AG08395 (cell line): ENCODE measurements around the gene CHST8.
"Not testable (repeated sequence)": the region's sequence is repeated elsewhere in the genome, so short reads cannot be mapped to it uniquely, and the experiment has no call there.

Experiments
- DNase-seq: peaks from one replicate; pipeline ENCODE4 v3.0.0; 2012; ENCODE audit warnings: mixed read lengths, low spot score

Gene CHST8

DNA sequence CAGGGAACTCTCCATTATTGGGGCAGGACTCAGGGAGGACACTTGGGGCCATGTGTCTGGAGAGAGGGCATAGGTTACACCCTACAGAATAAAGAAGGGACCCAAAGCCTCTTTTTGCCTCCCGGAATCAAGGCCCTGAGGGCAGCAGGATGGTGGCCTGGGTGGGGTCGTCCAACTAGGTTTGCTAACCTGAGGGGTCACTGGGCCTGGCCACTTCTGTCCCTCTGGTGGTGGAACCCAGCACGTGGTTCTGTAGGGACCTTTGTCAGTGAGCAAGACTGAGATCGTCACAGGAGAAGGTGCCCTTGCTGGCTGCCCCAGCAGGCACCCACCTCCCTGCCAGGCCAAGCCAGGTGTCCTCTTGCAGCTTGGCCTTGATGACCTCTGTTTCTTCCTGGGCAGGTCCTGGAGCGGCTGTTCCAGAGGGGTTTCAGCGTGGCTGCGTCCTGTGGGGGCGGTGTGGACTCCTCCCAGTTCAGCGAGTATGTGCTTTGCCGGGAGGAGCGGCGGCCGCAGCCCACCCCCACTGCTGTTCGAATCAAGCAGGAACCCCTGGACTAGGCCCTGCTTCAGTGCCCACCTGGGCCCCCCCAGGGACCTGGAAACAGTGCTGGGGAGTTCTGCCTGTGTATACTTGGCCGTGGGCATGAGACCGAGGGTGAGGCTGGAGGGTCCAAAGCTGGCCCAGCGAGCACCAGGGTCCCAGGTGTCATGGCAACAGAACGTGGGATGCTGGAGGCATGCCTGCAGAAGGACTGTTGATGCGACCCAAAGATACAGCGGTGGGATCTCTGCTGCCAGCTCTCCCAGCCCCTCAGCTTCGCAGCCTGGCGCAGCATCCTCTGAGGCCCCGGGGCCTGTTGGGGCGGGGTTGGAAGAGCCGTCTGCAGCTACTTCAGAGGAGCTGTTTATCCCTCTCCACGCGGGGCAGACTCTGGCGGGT is 190.9 kb downstream of the CHST8 start:
- no peak for DNase-seq

DNA sequence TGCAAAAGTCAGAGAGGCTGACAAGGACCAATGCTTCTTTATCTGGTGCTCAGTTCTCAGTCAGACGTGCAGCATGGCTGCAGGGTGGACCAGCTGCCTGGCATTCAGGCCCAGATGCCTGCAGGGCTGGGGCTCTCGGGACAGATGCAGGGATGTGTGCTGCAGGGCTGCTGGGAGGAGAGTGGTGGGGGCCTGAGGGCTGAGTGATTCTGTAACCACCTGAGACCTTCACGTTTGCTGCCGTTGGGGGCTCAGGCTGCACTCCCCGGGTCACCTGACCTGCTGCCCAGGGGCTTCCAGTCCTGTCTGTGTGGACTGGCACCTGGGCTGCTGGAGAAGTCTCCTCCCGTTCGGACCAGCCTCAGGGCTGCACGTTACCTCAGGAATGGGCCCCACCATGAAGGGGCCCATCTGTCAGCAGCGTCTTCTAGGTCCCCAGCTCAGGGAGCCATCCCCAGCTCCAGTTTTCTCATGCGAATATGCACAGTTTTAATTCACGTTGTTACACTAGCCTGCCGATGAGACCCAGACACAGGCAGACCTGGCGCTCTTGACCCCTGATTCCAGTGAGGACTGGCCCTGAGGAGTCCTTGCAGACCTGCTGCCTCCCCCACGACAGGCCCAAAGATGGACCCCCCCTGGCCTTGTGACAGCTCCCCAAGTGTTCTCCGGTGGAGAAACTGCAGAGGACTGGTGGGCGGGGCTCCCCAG is 191.8 kb downstream of the CHST8 start:
- DNase-seq: no peak

DNA sequence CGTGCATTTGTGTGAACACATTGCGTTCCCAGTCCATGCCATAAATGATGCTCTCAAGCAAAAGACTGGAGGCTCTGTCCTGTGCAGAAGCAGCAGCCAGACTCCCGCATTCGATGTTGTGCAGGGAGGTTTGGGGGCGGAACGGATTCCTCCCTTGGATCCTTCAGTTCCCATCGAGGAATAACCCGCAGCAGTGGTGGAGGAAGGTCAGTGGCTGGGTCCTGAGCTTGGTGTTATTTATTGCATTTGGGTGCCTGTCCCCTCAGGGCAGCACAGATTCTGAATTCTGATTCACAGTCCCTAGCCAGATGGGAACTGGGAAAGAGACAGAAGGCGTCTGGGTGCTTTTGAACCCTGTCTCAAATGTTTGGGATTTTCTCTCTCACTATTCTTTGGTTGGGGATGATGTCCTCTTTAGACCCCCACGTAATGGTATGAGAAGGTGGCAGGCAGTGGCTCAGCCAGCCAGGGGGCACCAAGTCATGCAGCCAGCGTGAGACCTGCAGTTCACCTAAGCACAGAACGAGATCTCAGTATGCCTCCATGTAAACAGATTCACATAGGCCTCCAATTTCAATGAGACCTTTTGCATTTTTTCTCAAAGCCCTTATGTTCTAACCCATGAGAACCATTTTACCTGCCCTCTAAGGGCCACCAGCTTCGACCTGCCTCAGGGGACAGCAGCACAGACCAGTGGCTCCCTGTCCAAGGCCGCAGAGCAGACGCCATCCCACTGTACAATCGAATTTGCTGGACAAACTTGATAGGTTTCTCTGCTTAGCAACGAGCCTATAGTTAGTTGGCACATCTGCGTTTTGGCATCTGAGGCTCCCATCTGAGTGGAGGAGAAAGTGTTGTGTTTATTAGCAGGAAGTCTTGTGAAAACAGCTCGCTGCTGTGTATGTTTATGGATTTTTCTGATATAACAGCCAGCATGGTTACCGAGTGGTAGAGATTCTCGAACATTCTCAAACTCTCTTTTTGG is 192.7 kb downstream of the CHST8 start:
- DNase-seq: no peak

DNA sequence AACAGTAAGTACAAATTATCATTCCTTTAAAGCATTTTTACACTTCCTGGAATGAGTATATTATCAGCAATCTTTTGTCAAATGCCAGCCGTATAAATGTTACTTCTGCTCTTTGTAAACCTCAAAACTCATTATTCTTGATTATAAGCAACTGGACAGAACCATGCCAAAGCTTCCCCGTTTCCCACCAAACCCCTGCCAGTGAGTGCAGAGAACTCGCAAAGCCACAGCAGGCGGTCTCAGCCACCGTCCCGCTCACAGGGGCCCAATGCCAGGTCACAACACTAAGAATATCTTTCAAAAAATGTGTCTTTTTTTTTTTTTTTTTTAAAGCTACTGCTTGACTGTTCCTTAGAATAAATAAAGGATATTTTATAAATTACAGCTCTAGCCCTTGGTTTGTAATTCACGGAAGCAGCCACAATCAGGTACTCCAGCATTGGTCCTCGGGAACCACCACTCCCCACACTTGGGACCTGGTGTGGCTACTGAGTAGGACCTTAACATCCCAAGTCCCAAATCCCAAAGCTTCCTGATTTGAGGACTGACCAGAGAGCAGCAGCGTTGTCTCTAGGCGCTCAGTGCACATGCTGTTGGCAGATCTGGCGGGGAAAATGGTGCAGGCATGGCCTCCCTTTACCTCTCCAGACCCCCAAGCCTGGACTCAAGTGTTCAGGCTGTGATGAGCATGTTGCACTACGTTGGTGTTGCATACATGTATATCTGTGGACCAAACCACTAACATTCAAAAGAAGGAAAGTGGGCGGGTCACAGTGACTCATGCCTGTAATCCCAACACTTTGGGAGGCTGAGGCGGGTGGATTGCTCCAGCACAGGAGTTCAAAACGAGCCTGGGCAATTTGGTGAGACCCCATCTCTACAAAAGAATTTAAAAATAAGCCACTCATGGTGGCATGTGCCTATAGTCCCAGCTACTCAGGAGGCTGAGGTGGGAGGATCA is 193.9 kb downstream of the CHST8 start:
- no peak for DNase-seq

DNA sequence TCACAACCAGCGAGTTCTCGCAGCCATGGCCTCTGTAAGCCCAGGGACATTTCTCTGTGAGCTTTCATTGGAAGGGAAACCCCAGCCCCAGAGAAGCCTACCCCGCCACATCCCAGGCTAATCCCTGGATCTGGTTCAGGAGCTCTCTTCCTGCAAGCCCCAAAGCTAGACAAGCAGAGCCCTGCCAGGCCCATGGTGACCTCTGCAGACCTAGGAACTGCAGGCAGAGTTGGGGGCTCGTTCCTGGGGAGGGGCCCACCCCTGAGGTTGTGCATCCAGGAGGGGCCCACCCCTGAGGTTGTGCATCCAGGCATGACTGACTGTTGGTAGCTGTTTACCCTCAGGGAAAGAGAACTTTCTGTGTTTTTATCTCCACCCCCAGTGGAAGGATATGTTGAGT is 196.7 kb downstream of the CHST8 start:
- no peak for DNase-seq

DNA sequence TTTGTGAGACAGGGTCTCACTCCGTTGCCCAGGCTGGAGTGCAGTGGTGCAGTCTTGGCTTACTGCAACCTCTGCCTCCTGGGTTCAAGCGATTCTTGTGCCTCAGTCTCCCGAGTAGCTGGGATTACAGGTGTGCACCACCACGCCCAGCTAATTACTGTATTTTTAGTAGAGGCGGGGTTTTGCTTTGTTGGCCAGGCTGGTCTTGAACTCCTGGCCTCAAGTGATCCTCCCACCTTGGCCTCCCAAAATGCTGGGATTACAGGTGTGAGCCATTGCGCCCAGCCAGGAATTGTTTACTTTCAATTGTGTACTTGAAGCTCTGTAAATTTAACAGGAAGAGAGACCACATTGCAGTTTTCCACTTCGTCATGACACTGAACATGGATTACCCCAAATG is 197.3 kb downstream of the CHST8 start:
- DNase-seq: not testable (repeated sequence)

DNA sequence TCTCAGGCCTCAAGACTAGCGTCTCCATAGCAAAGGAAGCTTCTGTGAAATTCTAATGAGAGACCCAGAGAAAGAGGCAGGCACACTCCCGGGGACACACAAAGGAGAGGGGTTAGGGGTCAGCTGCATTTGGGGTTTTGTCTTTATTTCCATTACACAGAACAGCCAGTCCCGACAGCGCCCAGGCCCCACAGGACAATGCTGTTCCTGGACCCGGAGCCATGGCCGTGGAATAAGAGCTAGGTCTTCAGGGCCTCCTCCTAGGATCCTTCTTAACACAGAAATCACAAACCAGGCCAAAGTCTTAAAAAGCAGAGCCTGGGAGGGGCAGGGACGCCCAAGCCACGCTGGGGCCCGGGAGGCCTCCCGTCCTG is 197.7 kb downstream of the CHST8 start:
- DNase-seq: no peak

DNA sequence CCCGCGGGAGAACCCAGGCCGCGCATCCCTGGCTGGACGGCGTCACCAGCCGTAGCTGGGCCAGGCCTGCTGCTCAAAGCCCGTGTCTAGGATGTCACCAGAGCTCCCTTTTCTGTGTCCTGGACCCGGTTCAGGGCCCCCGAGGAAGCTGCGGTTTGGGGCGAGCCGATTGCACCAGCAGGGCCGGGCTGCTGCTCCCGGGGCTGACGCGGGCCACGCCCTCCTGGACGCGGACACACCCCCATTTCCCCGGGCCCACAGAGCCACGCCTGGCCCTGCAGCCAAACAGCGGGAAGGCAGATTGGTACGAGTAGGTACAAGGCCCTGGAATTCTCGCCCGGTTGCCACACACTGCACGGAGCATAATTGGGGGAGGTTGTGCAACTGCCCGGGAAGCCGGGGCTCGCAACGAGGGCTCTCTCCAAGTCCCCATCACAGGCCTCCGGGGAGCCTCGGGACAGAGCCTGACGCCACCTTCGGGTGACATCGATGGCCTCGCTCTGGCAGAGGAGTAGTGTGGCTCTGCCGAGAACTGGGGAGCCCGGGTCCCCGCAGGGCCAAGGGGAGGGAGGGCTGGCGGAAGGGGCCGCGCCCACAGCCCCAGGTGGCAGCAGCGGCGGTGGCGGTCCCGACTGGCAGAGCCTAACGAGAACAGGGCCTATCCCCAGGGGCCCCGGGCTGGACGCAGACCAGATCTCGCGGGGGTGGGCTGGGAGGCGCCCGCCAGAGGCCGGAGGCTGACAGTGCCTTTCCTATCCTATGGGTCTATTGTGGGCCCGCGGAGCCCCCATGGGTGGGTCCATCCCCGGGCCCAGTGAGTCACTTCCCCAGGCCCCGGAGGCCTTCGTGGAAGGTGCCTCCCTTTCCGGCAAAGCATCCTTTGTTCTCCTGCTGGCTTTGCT is 198.4 kb downstream of the CHST8 start:
- DNase-seq: peak; percentile 85

DNA sequence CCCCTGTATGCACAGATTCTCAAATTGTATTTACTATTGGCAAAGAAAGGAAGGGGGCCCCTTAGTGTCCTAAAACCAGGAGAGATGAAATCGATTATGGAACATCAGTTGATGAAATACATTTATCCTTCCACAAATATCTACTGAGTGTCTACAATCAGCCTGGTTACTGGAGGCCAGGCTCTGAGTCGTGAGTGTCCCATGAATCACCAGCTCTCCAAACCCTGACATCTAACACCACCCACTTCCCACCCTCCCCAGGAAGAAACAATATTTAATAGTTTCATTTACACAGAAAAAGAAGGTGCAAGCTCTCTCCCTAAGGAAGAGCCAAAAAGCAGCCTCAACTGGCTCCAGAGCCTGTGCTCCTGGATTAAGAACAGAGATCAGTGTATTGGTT is 200.1 kb downstream of the CHST8 start:
- no peak for DNase-seq
